SJSA1 (cell line): Measurements from ENCODE around the gene BRD3OS. TPM values are rescaled to one million over a fixed set of nuclear protein-coding genes. Genes with fewer than 3 reads are reported as not detected.

ENCODE experiments used
- DNase-seq, 2 experiments: peaks; one replicate each; pipeline ENCODE4 v3.0.0-alpha.2; 2015 to 2020; ENCODE audit warnings: low spot score in 2 of 2, low read depth in 1 of 2
- H3K27ac ChIP-seq: fragments of 250-450 bp; sonication (Bioruptor Pico); 2 replicates; pipeline ENCODE4 v1.5.1; 2020; ENCODE audit warnings: mild to moderate bottlenecking, moderate library complexity
- H3K27me3 ChIP-seq: fragments of 250-450 bp; sonication (Bioruptor Pico); replicated peaks from 2 replicates; pipeline ENCODE4 v1.5.1; 2020; ENCODE audit warnings: mild to moderate bottlenecking, moderate library complexity
- H3K36me3 ChIP-seq: fragments of 250-450 bp; sonication (Bioruptor Pico); 2 replicates; pipeline ENCODE4 v1.5.1; 2020; ENCODE audit warnings: mild to moderate bottlenecking
- H3K4me1 ChIP-seq: fragments of 250-450 bp; sonication (Bioruptor Pico); replicated peaks from 2 replicates; pipeline ENCODE4 v1.6.1; 2021; ENCODE audit warnings: mild to moderate bottlenecking
- H3K4me3 ChIP-seq: fragments of 250-450 bp; sonication (Bioruptor Pico); 2 replicates; pipeline ENCODE4 v1.5.1; 2020; ENCODE audit warnings: mild to moderate bottlenecking
- H3K9me3 ChIP-seq: fragments of 250-450 bp; sonication (Bioruptor Pico); replicated peaks from 2 replicates; pipeline ENCODE4 v1.5.1; 2020; ENCODE audit warnings: mild to moderate bottlenecking
- total RNA-seq: library from RNA; depleted of rRNA; stranded (reverse); fragments of >200 nt; shearing (Covaris generic); gene quantifications from 2 replicates; pipeline ENCODE4 v1.2.3, GENCODE V29; 2014

Gene BRD3OS
- total RNA-seq, 1 experiment from 2014 or later: 4.0 TPM

DNA sequence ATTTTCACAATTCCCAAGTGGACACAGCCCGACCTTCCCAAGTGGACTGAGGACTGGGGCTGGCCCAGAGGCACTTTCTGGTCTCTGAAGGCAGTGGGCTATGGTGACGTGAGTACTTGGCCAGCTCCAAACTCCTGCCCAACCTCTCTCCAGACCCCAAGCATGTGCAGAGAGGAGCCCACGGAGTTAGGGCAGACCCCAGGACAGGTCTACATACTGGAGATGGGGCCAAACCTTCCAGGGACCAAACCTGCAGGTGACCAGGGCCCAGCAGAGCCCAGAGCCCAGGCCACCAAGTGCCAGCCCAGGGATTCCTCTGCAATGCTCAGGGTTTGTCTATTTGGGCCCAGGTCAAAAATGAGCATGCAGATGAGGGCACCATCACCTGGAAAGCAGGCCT lies 27.2 kb downstream of the BRD3OS start:
- no peaks in the 10 kb centered on the region for H3K4me1 ChIP-seq
- peaks cover 44% of the 10 kb centered on the region for H3K36me3 ChIP-seq
- no peak for DNase-seq
- no peaks in the 10 kb centered on the region for H3K27me3 ChIP-seq
- no peaks in the 10 kb centered on the region for H3K9me3 ChIP-seq
- H3K4me3 ChIP-seq: no peak overlapping the region
- H3K27ac ChIP-seq: no peak overlapping the region

DNA sequence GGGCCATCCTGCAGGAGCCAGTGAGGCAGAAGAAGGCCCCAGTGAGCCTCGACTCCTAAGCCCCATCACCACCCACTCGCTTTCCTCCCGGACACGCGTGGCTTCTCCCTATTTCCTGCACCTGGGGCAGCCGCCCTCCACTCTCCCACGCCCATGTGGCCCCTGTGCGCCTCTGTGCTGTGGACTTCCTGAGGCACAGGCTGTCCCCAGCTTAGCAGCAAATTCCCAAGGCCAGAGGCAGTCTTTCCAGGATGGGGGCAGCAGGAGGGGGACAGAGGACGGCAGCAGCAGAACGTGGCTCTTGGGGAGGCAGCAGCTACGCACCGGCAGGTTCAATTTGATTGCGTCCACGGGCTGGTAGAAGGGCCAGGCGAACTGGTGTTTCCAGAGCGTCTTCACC lies 27.7 kb downstream of the BRD3OS start:
- no peaks in the 10 kb centered on the region for H3K27me3 ChIP-seq
- no peak overlapping the region for H3K4me3 ChIP-seq
- no peak for DNase-seq
- peaks cover 40% of the 10 kb centered on the region for H3K36me3 ChIP-seq
- no peaks in the 10 kb centered on the region for H3K4me1 ChIP-seq
- no peak overlapping the region for H3K27ac ChIP-seq
- H3K9me3 ChIP-seq: no peaks in the 10 kb centered on the region

DNA sequence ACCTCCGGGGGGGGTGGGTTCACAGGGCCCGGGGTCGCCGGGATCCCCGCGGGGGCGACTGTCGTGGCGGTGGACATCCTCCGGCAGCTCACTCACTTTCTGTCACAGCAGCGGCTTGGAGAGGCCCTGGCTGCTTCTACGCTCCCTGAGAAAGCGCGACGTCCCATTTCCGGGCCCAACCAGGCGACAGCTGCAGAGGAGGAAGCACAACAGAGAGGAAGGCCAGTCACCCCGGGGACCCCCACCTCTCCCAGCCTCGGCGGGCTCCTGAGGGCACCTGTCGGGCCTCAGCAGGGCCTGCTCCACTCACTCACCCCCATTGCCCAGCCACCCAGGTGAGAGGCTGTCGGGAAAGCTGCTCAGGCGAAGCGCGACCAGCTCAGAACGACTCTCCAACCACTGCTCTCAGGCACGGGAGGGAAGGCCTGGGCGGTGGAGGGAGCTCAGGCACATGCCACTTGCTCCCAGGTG lies 28.2 kb downstream of the BRD3OS start:
- Histone ChIP-seq H3K4me3 (no peak overlapping the region), H3K27me3 (no peaks in the 10 kb centered on the region), H3K4me1 (no peaks in the 10 kb centered on the region), H3K36me3 (peaks cover 35% of the 10 kb centered on the region), H3K9me3 (no peaks in the 10 kb centered on the region), H3K27ac (no peak overlapping the region)
- no peak for DNase-seq

- Histone ChIP-seq H3K27me3 (no peaks in the 10 kb centered on the region), H3K36me3 (peaks cover 28% of the 10 kb centered on the region), H3K4me1 (no peaks in the 10 kb centered on the region), H3K4me3 (no peak overlapping the region), H3K9me3 (no peaks in the 10 kb centered on the region), H3K27ac (no peak overlapping the region)
- DNase-seq: no peak
Observed at GRCh38 chr9:134053941-134054761, 28.9 kb downstream of the BRD3OS start.

GRCh38 chr9:134054891-134055811 lies 29.9 kb downstream of the BRD3OS start:
- no peak overlapping the region for H3K27ac ChIP-seq
- no peak overlapping the region for H3K4me3 ChIP-seq
- DNase-seq: no peak
- no peaks in the 10 kb centered on the region for H3K27me3 ChIP-seq
- H3K9me3 ChIP-seq: no peaks in the 10 kb centered on the region
- no peaks in the 10 kb centered on the region for H3K4me1 ChIP-seq
- peaks cover 18% of the 10 kb centered on the region for H3K36me3 ChIP-seq

DNA sequence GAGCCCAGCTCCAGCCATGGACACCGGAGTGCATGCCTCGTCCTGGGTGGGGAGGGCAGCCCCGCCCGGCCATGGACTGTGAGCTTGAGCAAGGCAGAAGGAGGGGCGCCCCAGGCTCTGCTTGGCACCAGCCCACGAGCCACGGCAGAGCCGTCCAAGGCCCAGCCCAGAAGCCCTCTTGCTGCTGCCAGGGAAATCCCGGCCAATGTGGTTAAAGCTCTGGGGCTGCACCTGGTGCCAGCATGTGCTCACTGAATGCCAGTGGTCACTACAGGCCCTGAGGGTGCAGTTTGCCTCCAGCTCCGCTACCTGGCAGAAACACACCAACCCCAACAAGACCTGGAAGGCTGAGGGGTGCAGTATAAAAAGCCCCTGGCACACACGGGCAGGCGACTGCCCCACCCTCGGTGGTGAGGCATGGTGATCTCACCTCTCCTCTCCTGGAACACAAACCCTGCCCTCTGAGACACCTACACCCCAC lies 30.7 kb downstream of the BRD3OS start:
- Histone ChIP-seq H3K27me3 (no peaks in the 10 kb centered on the region), H3K36me3 (peaks cover 12% of the 10 kb centered on the region), H3K27ac (no peak overlapping the region), H3K9me3 (no peaks in the 10 kb centered on the region), H3K4me1 (no peaks in the 10 kb centered on the region), H3K4me3 (no peak overlapping the region)
- no peak for DNase-seq

GRCh38 chr9:134056483-134057306 lies 31.4 kb downstream of the BRD3OS start:
- DNase-seq: no peak
- Histone ChIP-seq H3K27me3 (no peaks in the 10 kb centered on the region), H3K9me3 (no peaks in the 10 kb centered on the region), H3K36me3 (peaks cover 7% of the 10 kb centered on the region; the same call in 1 of the 2 replicates), H3K27ac (no peak overlapping the region), H3K4me3 (no peak overlapping the region), H3K4me1 (no peaks in the 10 kb centered on the region)

DNA sequence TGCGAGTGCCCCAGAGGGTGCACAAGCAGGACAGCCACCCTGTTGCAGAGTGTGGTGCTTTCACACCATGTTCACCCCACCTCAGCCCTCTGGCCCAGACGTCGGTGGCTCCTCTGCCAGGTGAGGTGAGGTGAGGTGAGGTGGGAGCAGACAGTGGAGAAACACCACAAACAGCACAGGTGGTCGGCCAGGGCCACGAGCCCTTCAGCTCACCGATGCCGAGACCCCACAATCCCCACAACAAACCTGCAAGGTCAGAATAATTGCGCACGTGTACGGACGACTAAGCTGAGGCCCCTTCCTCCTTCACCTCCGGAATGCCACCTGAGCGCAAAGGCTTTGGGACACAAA lies 32.0 kb downstream of the BRD3OS start:
- Histone ChIP-seq H3K27me3 (no peaks in the 10 kb centered on the region), H3K27ac (no peak overlapping the region), H3K4me3 (no peak overlapping the region), H3K36me3 (peaks cover 7% of the 10 kb centered on the region; the same call in 1 of the 2 replicates), H3K4me1 (no peaks in the 10 kb centered on the region), H3K9me3 (no peaks in the 10 kb centered on the region)
- no peak for DNase-seq

- no peaks in the 10 kb centered on the region for H3K9me3 ChIP-seq
- H3K27ac ChIP-seq: no peak overlapping the region
- no peak for DNase-seq
- H3K27me3 ChIP-seq: no peaks in the 10 kb centered on the region
- H3K36me3 ChIP-seq: no peaks in the 10 kb centered on the region
- H3K4me3 ChIP-seq: no peak overlapping the region
- H3K4me1 ChIP-seq: no peaks in the 10 kb centered on the region
Observed at GRCh38 chr9:134057751-134058701, 32.7 kb downstream of the BRD3OS start.

- Histone ChIP-seq H3K27me3 (no peaks in the 10 kb centered on the region), H3K4me1 (no peaks in the 10 kb centered on the region), H3K36me3 (0 out of 2 replicates have a peak, but pooled peaks cover 2% of the 10 kb centered on the region), H3K4me3 (no peak overlapping the region), H3K27ac (no peak overlapping the region), H3K9me3 (no peaks in the 10 kb centered on the region)
- DNase-seq: no peak
Observed at GRCh38 chr9:134058716-134059115, 33.4 kb downstream of the BRD3OS start.

- Histone ChIP-seq H3K4me1 (no peaks in the 10 kb centered on the region), H3K27ac (no peak overlapping the region), H3K9me3 (no peaks in the 10 kb centered on the region), H3K4me3 (no peak overlapping the region), H3K27me3 (no peaks in the 10 kb centered on the region), H3K36me3 (0 out of 2 replicates have a peak, but pooled peaks cover 2% of the 10 kb centered on the region)
- no peak for DNase-seq
Observed at GRCh38 chr9:134059188-134059641, 33.9 kb downstream of the BRD3OS start.

DNA sequence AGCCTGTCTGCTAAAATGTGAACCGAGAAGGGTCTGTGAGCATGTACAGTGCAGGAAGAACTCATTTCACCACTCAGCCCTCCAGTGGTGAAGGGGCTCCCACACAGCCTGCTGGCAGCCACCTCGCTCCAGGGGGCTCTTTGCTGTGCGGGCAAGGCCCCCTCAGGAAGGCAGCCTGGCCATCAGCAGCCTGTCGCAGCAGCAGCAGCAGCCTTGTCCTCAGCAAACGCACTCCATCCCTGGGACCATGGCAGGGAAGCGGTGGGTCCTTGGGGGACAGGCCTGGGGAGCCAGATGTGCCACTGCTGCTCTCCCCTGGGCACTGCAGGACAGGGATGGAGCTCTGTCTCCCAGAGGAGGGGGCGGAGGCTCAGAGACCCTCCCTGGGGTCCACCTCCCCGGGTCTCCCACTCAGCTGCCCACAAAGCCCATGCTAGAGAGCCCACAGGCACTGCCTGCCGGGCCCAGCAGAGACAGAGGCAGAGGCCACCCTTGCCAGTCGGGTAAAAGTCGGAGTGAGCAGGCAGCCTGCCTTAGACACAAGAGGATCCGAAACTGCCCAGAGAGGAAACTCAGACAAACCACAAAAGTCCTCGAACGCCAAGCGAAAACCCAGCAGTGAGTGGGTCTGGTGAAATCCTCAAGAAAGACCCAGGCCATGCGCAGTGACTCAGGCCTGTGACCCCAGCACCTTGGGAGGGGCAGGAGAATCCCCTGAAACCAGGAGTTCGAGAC lies 34.5 kb downstream of the BRD3OS start:
- no peaks in the 10 kb centered on the region for H3K4me1 ChIP-seq
- H3K9me3 ChIP-seq: no peaks in the 10 kb centered on the region
- 0 out of 2 replicates have a peak, but pooled peaks cover 2% of the 10 kb centered on the region for H3K36me3 ChIP-seq
- no peaks in the 10 kb centered on the region for H3K27me3 ChIP-seq
- no peak overlapping the region for H3K27ac ChIP-seq
- no peak for DNase-seq
- no peak overlapping the region for H3K4me3 ChIP-seq
